Panc1 (cell line): ENCODE measurements around the gene KRT75.

Experiments used
- CTCF ChIP-seq: fragments of 450-650 bp; IDR thresholded peaks from 2 replicates; pipeline ENCODE4 v1.5.1; 2017; ENCODE audit warnings: mild to moderate bottlenecking
- REST ChIP-seq, 2 experiments: IDR thresholded peaks; 2 replicates each; pipeline ENCODE4 v1.6.1; 2011 to 2012; ENCODE audit warnings: low read depth in 2 of 2, control low read depth in 1 of 2, low read length in 1 of 2, mild to moderate bottlenecking in 1 of 2, moderate library complexity in 1 of 2; ENCODE audit not compliant: insufficient read depth in 1 of 2

GRCh38 chr12:52439420-52439819 lies 5.2 kb upstream of the KRT75 start:
- TF ChIP-seq CTCF, result no peak
- TF ChIP-seq REST (IDR thresholded peaks at IDR 0.05; ENCODE audit: insufficient read depth in 1 of 2, low read depth in 2 of 2, low read length in 1 of 2), result no peak
